Measurements from ENCODE around the gene VWA3A.
"Not testable (repeated sequence)": the region's sequence is repeated elsewhere in the genome, so short reads cannot be mapped to it uniquely, and the experiment has no call there.

- TF ChIP-seq CTCF (IDR thresholded peaks at IDR 0.05; ENCODE audit: low read length); EZH2 (optimal IDR thresholded peaks at IDR 0.05; ENCODE audit: low read depth, low read length): not testable (repeated sequence)
Observed at GRCh38 chr16:22111629-22112028, 19.3 kb downstream of the VWA3A start.

All from MM.1S (cell line).